Measurements from ENCODE around the gene TPSD1. TPM values are rescaled to one million over a fixed set of nuclear protein-coding genes. Genes with fewer than 3 reads are reported as not detected.
"Not testable (repeated sequence)": the region's sequence is repeated elsewhere in the genome, so short reads cannot be mapped to it uniquely, and the experiment has no call there.

Gene TPSD1
- total and polyA plus RNA-seq, 7 donors, result 0.09 to 0.90 (median 0.19) TPM; not detected in 3

- peaks cover 0 to 25% (median 6%) of the 10 kb centered on the region in 3 donors for H3K27me3 ChIP-seq (ENCODE audit: insufficient read depth in 3 of 3, low read length in 2 of 3)
- H3K36me3 ChIP-seq (ENCODE audit: insufficient read depth in 1 of 2, low read depth in 1 of 2); H3K9me3 ChIP-seq; H3K27ac ChIP-seq; H3K4me3 ChIP-seq; H3K4me1 ChIP-seq; intact Hi-C loops (cut with DNase I): not testable (repeated sequence)
- WGBS, 3 donors, result 52 to 59% (median 56%) methylated on average over 16 to 30 of the region's 32 CpGs
- DNase-seq, result peak in 1 of 2 donors; percentile 44
- peak in 1 of 4 donors; percentile 28 for ATAC-seq
Observed at GRCh38 chr16:1243907-1244850, 11.7 kb upstream of the TPSD1 start.

- no peak for TF ChIP-seq CTCF (IDR thresholded peaks at IDR 0.05)
- H3K27ac ChIP-seq, result no peak overlapping the region
- DNase-seq (peak in 1 of 2 donors; percentile 51), ATAC-seq (no peak)
- no peaks in the 10 kb centered on the region for H3K36me3 ChIP-seq (ENCODE audit: insufficient read depth in 1 of 2, low read depth in 1 of 2)
- H3K27me3 ChIP-seq (ENCODE audit: insufficient read depth in 3 of 3, low read length in 2 of 3), result peaks cover 0 to 25% (median 6%) of the 10 kb centered on the region in 3 donors
- H3K4me3 ChIP-seq, result no peak overlapping the region
- intact Hi-C loops (cut with DNase I), result no loop called here
- H3K4me1 ChIP-seq, result no peaks in the 10 kb centered on the region
- H3K9me3 ChIP-seq, result no peaks in the 10 kb centered on the region
- WGBS, 3 donors, result 64 to 75% (median 69%) methylated on average over 12 of the region's 12 CpGs
Observed at GRCh38 chr16:1244881-1245280, 11.0 kb upstream of the TPSD1 start.

GRCh38 chr16:1245452-1246020 lies 10.3 kb upstream of the TPSD1 start:
- no peaks in the 10 kb centered on the region for H3K9me3 ChIP-seq
- H3K4me3 ChIP-seq, result no peak overlapping the region
- H3K36me3 ChIP-seq (ENCODE audit: insufficient read depth in 1 of 2, low read depth in 1 of 2), result no peaks in the 10 kb centered on the region
- DNase-seq, result peak in 1 of 2 donors; percentile 27
- H3K27ac ChIP-seq, result no peak overlapping the region
- 37 to 42% (median 41%) methylated on average over 22 of the region's 22 CpGs for WGBS, 3 donors
- intact Hi-C loops (cut with DNase I), result no loop called here
- H3K27me3 ChIP-seq (ENCODE audit: insufficient read depth in 3 of 3, low read length in 2 of 3), result peaks cover 0 to 25% (median 6%) of the 10 kb centered on the region in 3 donors
- TF ChIP-seq CTCF (IDR thresholded peaks at IDR 0.05), result no peak
- ATAC-seq, result no peak
- H3K4me1 ChIP-seq, result no peaks in the 10 kb centered on the region

GRCh38 chr16:1247903-1248537 lies 7.8 kb upstream of the TPSD1 start:
- H3K4me3 ChIP-seq; ATAC-seq; intact Hi-C loops (cut with DNase I); H3K4me1 ChIP-seq; H3K36me3 ChIP-seq (ENCODE audit: insufficient read depth in 1 of 2, low read depth in 1 of 2); H3K9me3 ChIP-seq; H3K27ac ChIP-seq: not testable (repeated sequence)
- WGBS, 3 donors, result 82 to 85% (median 83%) methylated on average over 13 to 14 of the region's 14 CpGs
- peaks cover 0 to 25% (median 6%) of the 10 kb centered on the region in 3 donors for H3K27me3 ChIP-seq (ENCODE audit: insufficient read depth in 3 of 3, low read length in 2 of 3)
- peak in 1 of 2 donors; percentile 17 for DNase-seq

GRCh38 chr16:1249031-1249755 lies 6.7 kb upstream of the TPSD1 start:
- DNase-seq (peak in 1 of 2 donors; percentile 40), ATAC-seq (peak; percentile 72 to 87 (median 80))
- peaks cover 0 to 20% (median 6%) of the 10 kb centered on the region in 3 donors for H3K27me3 ChIP-seq (ENCODE audit: insufficient read depth in 3 of 3, low read length in 2 of 3)
- 60 to 63% methylated on average over 1 to 13 of the region's 43 CpGs; no CpG with 5 or more reads in 1 of the 3 donors for WGBS, 3 donors
- H3K9me3 ChIP-seq; H3K4me3 ChIP-seq; intact Hi-C loops (cut with DNase I); H3K27ac ChIP-seq; H3K36me3 ChIP-seq (ENCODE audit: insufficient read depth in 1 of 2, low read depth in 1 of 2); H3K4me1 ChIP-seq: not testable (repeated sequence)

GRCh38 chr16:1253701-1254364 lies 2.0 kb upstream of the TPSD1 start:
- H3K36me3 ChIP-seq (ENCODE audit: insufficient read depth in 1 of 2, low read depth in 1 of 2); H3K4me3 ChIP-seq; H3K4me1 ChIP-seq; intact Hi-C loops (cut with DNase I); H3K27ac ChIP-seq; H3K9me3 ChIP-seq; H3K27me3 ChIP-seq (ENCODE audit: insufficient read depth in 3 of 3, low read length in 2 of 3); DNase-seq: not testable (repeated sequence)
- ATAC-seq, result peak in 2 of 4 donors; percentile 33 to 39
- no CpG with 5 or more reads among the region's 47 CpGs for WGBS, 3 donors

GRCh38 chr16:1254821-1255220 lies 1.0 kb upstream of the TPSD1 start:
- ATAC-seq, result not testable (repeated sequence)

GRCh38 chr16:1256296-1256873 lies 516 bp downstream of the TPSD1 start:
- H3K4me3 ChIP-seq; ATAC-seq; intact Hi-C loops (cut with DNase I); H3K4me1 ChIP-seq; H3K27ac ChIP-seq; H3K36me3 ChIP-seq (ENCODE audit: insufficient read depth in 1 of 2, low read depth in 1 of 2); H3K9me3 ChIP-seq: not testable (repeated sequence)
- peak in 1 of 2 donors; percentile 36 for DNase-seq
- peaks cover 0 to 30% (median 14%) of the 10 kb centered on the region in 3 donors for H3K27me3 ChIP-seq (ENCODE audit: insufficient read depth in 3 of 3, low read length in 2 of 3)
- 73 to 80% (median 73%) methylated on average over 14 to 23 of the region's 23 CpGs for WGBS, 3 donors

More at GRCh38 chr16:1254821-1255220, 1.0 kb upstream of the TPSD1 start:
- intact Hi-C loops (cut with DNase I); H3K27ac ChIP-seq; H3K36me3 ChIP-seq (ENCODE audit: insufficient read depth in 1 of 2, low read depth in 1 of 2); H3K4me3 ChIP-seq; H3K9me3 ChIP-seq; H3K4me1 ChIP-seq: not testable (repeated sequence)
- WGBS, 3 donors, result 60 to 84% (median 73%) methylated on average over 1 to 3 of the region's 3 CpGs
- DNase-seq, result peak in 1 of 2 donors; percentile 39
- H3K27me3 ChIP-seq (ENCODE audit: insufficient read depth in 3 of 3, low read length in 2 of 3), result peaks cover 0 to 16% (median 6%) of the 10 kb centered on the region in 3 donors

Data from psoas muscle (tissue), 8 donors.